HG03378 (cell line): ENCODE results near the gene IGFBP7.

Experiments used
- ATAC-seq: cut with Tn5 transposase; IDR thresholded peaks from one replicate; pipeline ENCODE4 v1.9.1; 2021; ENCODE audit warnings: mild to moderate bottlenecking, moderate library complexity; ENCODE audit not compliant: unreplicated experiment

IGFBP7 gene

DNA sequence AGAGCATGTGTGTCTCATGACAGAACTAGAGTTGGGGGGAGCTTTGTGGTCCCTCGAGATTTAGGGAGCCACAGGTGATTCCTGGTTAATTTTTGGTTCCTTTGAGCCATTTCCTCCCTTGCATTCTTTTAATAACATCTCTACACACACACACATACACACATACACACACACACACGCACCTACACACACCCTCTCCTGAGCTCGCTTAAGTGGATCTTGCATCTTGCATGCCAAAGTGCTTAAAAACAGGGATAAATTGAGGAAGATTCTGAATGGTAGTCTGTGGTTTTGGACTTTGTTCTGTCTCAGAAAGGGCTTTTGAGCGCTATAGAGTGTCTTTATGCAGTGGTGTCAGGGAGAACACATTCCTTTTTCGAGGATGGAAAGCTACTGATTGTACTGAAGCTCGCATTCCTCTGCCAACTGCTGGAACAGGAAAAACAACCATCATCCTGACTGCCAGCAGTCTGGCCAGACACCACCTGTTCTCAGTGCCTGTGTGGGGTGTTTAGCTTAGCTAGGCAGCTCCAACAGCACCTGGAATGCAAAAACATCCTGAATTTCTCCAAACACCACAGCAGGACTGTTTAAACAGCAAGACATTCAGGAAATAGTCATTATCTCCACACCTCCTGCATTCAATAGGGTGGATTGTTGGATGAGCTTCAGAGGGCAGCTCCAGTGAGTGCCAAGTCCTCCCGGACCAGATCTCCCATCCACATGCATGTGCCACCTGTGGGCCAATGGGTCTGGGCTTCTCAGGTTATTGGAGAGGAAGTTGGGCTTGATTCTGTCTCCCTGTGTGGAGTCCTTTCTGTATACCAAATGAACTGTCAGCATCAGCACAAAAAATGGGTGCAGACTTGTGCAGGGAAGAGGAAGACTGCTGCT is 21.9 kb upstream of the IGFBP7 start:
- ATAC-seq: no peak

DNA sequence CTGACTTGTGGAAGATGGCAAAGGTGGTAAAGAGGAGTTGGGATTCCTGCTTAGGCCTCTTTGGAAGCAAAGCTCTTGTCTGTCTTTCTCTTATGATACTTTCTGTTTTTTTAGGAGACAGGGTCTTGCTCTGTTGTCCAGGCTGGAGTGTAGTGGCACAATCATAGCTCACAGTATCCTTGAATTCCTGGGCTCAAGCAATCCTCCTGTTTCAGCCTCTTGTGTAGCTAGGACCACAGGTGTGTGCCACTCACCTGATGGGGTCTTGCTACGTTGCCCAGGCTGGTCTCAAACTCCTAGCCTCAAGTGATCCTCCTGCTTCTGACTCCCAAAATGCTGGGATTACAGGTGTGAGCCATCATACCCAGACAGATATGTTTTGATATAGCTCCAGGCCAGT is 19.3 kb upstream of the IGFBP7 start:
- no peak for ATAC-seq

DNA sequence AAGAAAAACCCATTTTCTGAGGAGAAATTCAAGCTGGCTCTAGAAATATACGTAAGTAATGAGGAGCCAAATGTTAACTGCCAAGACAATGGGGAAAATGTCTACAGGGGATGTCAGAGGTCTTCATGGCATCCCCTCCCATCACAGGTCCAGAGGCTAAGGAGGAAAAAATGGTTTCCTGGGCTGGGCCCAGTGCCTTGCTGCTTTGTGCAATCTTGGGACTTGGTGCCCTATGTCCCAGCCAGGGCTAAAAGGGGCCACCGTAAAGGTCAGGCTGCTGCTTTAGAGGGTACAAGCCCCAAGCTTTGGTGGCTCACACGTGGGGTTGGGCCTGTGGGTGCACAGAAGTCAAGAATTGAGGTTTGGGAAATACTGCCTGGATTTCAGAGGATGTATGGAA is 17.2 kb upstream of the IGFBP7 start:
- no peak for ATAC-seq

DNA sequence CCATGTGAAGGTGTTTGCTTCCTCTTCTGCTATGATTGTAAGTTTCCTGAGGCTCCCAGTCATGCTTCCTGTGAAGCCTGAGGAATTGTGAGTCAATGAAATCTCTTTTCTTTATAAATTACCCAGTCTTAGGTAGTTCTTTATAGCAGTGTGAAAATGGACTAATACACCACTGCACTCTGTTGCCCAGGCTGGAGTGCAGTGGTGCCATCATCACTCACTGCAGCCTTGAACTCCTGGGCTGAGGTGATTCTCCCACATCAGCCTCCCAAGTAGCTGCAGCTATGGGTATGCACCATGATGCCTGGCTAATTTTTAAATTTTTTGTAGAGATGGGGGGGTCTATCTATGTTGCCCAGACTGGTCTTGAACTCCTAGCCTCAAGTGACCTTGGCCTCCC is 15.8 kb upstream of the IGFBP7 start:
- no peak for ATAC-seq

DNA sequence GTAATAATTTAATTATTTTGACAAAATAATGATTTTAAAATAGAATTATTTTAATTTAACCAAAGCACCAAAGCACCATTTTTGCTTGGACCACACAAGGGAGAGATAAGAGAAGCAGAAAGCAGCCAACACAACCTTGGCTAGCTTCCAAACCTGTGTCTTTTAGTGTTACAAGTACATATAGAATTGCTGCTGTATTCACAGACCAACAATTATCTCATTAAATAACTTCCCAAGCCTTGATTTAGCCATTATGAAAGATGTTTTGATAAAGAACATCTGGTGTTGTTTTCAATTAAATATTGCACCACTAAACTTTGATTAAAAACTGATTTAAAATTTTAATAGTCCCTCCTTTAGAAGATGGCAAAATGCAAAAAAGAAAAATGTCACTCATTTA is 14.0 kb upstream of the IGFBP7 start:
- ATAC-seq: no peak

DNA sequence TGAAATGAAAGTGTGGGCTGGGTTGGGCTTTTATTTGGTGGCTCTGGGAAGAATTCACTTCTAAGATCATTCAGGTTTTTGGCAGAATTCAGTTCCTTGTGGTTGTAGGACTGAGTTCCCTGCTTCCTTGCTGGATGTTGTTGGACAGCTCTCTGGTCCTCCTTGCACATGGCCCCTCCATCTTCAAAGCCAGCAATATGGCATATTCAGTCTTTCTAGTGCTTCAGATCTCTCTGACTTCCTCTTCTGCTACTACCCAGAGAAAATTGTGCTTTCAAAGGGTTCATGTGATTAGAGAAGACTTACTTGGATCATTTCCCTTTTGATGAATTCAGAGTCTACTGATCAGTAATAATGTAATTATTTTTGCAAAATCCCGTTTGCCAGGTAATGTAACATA is 12.8 kb upstream of the IGFBP7 start:
- ATAC-seq: no peak

- no peak for ATAC-seq
These were observed 9.0 kb upstream of the IGFBP7 start for GRCh38 chr4:57119054-57119651.

GRCh38 chr4:57117491-57117890 is 7.3 kb upstream of the IGFBP7 start:
- ATAC-seq: no peak

DNA sequence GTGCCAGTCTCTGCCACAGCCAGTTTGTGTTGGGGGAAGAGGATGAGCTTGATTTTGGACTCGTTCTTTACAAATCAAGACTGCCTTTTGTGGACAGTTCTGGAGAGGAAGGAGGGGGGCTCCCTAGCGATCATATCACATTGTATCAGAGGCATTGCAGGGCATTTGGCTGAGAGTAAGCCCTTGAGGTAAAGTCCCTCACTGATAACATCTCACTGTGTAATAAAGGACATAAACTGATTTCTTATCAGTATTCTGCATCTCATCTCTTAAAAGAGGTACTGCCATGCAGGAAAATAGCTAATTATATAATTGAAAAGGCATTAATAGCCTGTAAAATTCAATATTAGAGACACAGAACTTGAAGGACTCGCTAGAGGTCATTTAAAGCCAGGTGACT is 6.1 kb upstream of the IGFBP7 start:
- ATAC-seq: no peak

DNA sequence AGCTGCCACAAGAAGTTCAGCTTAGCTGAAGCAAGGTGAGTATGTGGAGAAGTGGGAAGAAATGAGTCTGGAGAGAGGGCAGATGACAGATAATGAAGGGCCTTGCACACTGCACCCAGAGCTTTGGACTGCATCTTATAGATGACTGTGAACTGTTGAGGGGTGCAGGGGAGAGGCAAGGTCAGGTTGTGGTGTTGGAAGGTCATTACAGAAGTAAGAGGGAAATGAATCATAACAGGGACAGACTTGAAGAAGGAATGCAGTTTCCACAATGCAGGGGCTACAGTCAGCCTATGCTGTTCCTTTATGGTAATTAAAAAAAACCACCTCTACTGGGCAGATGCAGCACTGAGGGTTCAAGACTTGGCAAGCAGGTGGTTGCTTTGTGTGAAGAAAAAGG is 4.8 kb upstream of the IGFBP7 start:
- no peak for ATAC-seq

DNA sequence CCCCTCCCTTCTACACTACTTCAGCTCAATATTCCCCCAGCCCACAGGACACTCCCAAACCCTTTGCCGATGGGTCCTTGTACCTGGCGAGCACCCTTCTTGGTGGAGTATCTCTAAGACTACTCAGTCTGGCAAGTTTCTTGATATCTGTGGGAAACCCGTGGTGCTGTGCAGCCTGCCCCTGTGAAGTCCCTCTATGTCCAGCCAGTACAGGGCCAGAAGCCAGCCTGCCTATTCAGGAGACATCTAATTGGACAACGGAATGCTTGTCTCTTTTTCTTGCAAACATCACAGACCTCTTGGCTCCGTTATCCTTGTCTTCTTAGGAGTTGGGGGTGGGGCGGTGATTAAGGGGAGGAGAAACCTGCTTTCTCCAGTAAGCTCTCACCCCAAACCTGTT is 3.7 kb upstream of the IGFBP7 start:
- ATAC-seq: no peak

DNA sequence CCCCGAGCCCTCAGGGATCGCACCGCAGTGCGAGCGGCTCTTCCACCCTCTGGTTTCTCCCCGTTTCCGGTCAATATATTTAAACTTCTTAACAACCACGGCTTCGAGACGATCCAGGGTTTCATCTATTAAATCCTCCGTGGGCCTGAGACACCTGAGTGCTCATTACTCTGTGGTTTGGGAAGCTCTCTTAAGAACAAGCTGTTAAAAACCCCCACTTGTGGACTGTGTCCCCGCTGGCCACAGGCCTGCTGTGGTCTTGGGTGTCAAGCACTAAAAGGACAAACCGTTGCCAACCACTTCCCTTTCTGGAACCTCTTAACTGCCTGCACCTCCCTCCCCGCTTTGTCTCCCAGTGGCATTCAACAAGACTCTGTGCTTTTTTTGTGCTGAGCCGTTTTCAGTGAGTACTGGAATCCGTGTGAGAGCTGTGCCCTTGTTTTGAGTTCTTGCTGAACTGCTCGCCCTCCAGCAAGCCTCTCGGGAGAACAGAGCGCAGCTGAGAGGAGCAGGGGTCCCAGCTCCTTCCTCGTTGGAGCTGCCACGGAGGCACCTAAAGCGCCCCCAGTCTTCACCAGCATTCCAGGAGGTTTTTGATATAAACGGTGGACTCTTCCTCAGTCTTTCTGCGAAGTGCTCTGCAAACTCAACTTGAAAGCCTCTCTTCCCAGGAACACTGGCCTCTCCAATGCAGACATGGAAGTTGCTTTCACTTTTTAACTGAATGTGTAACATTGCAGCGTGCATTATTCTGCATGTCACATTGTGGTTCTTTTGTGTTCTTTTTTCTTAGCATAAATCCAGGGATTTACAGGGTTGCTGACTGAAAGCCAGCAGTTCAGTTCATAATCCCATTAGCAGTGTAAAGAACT is 691 bp upstream of the IGFBP7 start:
- peak; percentile 73 for ATAC-seq

DNA sequence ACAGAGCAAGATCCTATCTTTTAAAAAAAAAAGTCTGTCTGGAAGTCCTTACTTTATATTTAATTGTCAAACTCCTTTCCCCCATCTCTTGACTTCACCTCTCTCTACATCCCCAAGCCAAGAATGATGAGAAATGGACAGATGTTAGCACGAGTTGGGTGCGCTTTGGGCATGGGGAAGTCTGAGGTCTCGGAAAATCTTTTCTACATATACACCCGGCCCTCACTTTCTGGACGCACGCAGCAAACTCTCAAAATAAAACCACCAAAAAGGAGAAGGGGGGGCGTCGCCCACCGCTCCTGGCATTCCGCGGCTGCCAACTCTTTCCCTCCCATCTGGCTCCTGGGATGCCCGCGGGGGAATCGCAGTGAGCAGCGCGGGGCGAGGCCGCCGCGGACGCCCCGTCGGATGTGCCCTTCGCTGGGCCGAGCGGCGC is 756 bp downstream of the IGFBP7 start:
- no peak for ATAC-seq

- no peak for ATAC-seq
These were observed 4.0 kb downstream of the IGFBP7 start for GRCh38 chr4:57106181-57106580.

- ATAC-seq: no peak
These were observed 5.3 kb downstream of the IGFBP7 start for GRCh38 chr4:57104706-57105560.

GRCh38 chr4:57103051-57103450 is 7.1 kb downstream of the IGFBP7 start:
- ATAC-seq: no peak

DNA sequence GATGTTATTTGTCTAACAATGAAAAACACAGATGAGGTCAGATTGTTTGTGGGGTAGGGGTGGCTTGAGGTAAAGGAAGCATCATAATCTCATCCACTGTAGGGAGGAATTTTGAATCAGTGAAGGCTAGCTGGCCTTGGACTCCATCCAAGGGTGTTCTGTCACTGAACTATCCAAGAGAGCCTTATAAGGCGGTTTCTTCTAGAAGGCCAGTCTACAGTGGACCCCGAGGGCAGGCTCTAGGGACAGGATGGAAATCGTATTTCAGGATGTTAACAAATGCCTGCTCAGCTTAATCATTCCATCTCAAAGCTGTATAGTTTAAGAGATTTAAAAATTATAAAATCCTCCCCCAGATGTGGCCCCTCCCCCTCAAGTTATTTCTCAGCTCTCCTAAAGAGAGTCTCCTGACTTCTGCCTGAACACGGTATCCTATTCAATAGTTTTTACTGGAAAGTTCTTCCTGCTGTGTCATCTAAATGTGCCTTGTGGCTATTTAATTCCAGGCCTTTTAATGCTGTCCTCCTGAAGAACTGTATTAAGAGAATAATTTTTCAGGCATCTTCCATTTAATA is 8.0 kb downstream of the IGFBP7 start:
- no peak for ATAC-seq

- ATAC-seq: no peak
These were observed 9.1 kb downstream of the IGFBP7 start for GRCh38 chr4:57100979-57101651.

DNA sequence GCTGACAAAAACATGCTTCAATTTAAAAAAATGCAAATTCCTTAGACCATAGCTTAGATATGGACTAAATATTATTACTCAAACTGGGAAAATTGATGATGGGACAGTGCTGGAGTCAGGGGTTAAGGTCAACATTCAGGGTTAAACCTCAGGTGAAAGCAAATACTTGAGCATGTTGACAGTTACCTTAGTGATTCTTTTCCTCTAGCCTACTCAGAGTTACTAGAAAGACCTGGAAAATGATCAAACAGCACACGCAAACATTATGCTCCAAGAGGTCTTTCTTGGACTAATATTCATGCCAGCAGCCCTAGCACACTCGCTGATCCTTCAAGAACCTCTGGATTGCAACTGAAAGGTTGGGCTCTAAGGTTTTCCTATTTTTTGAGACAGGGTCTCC is 10.8 kb downstream of the IGFBP7 start:
- ATAC-seq: no peak

GRCh38 chr4:57098941-57099340 is 11.2 kb downstream of the IGFBP7 start:
- ATAC-seq: no peak
